GM13977 (cell line): ENCODE measurements around the gene OR1S2.

Experiments
- DNase-seq: peaks from one replicate; pipeline ENCODE4 v3.0.0; 2012; ENCODE audit warnings: low spot score
- in situ Hi-C: fragments of 300-500 bp; cut with MboI; formaldehyde crosslinking; loops from one replicate; pipeline ENCODE4 v1.12.0; 2022; ENCODE audit warnings: low sequenced_read_pairs, low pct_unique_long_range_greater_than_20kb, mixed read lengths, inconsistent platforms; ENCODE audit not compliant: unreplicated experiment
- TF ChIP-seq, protein P1 (sequence below): IDR thresholded peaks from 2 replicates; pipeline ENCODE4 v1.5.1; 2012; ENCODE audit warnings: mild to moderate bottlenecking, control low read depth; ENCODE audit not compliant: insufficient read depth; ENCODE audit errors: extremely low read depth, missing control alignments

Gene OR1S2

DNA sequence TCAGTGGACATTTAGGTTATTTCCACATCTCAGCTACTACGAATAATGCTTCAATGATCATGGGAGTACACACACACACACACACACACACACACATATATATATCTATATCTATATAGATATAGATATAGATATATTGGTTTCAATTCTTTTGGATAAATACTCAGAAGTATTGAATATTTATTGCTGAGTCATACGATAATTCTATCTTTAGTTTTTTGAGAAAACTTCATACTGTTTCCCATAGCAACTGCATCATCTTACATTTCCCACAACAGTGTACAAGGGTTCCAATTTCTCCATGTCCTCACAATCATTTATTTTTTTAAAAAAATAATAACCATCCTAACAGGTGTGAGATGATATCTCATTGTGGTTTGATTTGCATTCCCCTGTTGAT lies 8.0 kb downstream of the OR1S2 start:
- in situ Hi-C loops = no loop called here
- TF ChIP-seq, protein P1, sequence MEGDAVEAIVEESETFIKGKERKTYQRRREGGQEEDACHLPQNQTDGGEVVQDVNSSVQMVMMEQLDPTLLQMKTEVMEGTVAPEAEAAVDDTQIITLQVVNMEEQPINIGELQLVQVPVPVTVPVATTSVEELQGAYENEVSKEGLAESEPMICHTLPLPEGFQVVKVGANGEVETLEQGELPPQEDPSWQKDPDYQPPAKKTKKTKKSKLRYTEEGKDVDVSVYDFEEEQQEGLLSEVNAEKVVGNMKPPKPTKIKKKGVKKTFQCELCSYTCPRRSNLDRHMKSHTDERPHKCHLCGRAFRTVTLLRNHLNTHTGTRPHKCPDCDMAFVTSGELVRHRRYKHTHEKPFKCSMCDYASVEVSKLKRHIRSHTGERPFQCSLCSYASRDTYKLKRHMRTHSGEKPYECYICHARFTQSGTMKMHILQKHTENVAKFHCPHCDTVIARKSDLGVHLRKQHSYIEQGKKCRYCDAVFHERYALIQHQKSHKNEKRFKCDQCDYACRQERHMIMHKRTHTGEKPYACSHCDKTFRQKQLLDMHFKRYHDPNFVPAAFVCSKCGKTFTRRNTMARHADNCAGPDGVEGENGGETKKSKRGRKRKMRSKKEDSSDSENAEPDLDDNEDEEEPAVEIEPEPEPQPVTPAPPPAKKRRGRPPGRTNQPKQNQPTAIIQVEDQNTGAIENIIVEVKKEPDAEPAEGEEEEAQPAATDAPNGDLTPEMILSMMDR = no peak

DNA sequence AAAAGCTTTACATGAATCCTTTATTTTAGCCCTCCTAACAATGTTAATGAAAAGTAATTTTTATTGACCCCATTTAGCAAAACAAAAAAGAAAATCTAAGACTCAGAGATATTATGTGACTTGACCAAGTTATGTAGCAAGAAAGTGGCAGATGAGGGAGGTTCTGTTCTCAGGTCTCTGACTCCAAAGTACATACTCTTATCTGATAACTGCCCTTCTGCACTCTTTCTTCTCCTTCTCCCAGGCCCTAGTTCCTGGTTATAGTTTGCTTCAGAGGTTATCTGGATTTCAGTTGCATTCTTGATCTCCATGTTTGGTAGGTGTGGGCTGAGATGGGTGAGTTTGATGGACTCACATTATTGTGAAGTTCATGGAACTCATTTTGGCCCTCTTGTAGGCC lies 10.6 kb downstream of the OR1S2 start:
- in situ Hi-C loops = no loop called here
- TF ChIP-seq, protein P1 = no peak
- no peak for DNase-seq

More for the DNA sequence above, 8.0 kb downstream of the OR1S2 start:
- DNase-seq = no peak

DNA sequence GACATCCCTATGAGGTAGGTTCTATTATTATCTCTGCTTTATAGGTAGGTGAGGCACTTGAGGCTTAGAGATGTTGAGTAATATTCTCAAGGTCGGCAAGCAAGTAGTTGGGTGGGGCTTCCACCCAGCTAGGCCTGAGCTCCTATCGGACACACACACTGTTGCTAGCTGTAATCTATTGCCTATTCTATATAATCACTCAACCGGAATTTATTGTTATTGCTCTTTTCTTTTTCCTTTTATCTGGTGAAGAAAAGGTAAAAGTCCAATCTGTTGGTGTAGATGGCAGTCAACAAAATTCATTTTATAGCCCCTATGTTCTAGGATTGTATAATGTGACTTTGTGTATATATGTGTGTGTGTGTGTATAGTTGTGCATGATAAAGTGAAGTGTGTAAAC lies 11.7 kb downstream of the OR1S2 start:
- no peak for DNase-seq
- in situ Hi-C loops = no loop called here
- TF ChIP-seq, protein P1 = no peak

DNA sequence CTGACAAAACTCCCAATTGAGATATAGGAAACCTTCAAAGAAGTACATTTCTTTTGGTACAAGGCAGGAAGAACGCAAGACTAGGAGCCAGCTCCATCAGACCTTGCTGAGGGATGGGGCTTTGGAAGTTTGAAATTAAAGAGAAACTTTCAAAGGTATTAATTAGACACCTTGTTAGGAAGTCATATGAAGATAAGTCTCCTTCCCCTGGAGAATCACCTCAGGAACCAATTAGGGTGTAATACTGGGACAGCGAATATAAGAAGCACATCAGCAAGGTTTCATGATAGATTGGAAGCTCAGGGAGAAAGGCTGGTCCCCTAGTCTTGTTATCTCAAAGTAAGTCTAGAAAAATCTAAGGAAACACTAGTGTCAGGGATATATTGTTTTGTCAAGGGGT lies 15.2 kb downstream of the OR1S2 start, which contains the start of gene OR9Q2:
Gene OR9Q2, plus strand, starts transcription at position 301 of the 400 bp plus-strand sequence. CDS start 1,421 bp downstream, outside the sequence.
- in situ Hi-C loops = no loop called here
- no peak for DNase-seq
- TF ChIP-seq, protein P1 = no peak

DNA sequence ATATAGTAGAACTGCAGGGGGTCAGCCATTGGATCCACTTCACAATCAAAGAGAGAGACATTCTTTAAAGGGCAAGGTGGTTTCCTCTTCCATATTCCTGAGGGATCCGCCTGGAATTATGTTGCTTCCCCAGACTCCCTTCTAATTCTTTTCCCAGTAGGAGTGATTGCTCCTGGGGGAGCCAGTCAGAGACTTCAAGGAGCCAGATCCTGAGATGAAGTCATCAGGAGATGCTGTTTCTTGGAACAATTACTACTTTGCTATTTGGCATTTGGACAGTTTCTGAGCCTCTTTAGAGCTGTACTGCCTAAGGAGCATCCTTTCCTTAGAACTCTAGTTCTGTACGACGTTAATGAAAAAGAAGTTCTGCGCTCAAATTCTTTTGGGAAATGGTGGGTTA lies 17.0 kb downstream of the OR1S2 start:
- in situ Hi-C loops = no loop called here
- DNase-seq = no peak
- TF ChIP-seq, protein P1 = no peak

DNA sequence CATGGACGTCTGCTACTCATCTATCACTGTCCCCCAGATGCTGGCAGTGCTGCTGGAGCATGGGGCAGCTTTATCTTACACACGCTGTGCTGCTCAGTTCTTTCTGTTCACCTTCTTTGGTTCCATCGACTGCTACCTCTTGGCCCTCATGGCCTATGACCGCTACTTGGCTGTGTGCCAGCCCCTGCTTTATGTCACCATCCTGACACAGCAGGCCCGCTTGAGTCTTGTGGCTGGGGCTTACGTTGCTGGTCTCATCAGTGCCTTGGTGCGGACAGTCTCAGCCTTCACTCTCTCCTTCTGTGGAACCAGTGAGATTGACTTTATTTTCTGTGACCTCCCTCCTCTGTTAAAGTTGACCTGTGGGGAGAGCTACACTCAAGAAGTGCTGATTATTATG lies 24.3 kb downstream of the OR1S2 start:
- no peak for DNase-seq
- in situ Hi-C loops = no loop called here
- TF ChIP-seq, protein P1 = no peak

DNA sequence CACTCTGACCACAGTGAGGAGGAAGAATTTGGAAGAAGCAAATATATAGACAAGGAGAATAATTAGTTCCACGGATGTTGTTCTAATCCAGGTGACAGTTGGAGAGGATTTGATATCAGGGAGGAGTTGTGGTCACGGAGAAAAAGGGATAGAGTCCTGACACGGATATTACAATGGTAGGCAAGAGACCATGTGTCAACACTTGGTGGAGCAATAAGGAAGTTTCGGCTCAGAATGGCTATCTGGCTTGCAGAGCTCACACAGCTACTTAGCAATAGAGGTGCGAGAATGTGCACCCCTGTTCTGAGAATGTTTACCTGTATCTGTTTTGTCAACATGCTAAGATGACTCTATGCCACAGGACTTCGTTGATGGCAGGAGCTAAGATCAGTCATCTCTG lies 25.5 kb downstream of the OR1S2 start:
- TF ChIP-seq, protein P1 = no peak
- in situ Hi-C loops = no loop called here
- no peak for DNase-seq
